DMS53 treated with DMSO at 0.1 percent for 48 hours (cell line): Measurements from ENCODE around the gene CD2AP.
"Not testable (repeated sequence)": the region's sequence is repeated elsewhere in the genome, so short reads cannot be mapped to it uniquely, and the experiment has no call there.

Experiments used
- DNase-seq: peaks from one replicate; lab custom pipeline; 2025; ENCODE audit not compliant: unreplicated experiment; lab: John Stamatoyannopoulos, UW

The CD2AP gene

DNA sequence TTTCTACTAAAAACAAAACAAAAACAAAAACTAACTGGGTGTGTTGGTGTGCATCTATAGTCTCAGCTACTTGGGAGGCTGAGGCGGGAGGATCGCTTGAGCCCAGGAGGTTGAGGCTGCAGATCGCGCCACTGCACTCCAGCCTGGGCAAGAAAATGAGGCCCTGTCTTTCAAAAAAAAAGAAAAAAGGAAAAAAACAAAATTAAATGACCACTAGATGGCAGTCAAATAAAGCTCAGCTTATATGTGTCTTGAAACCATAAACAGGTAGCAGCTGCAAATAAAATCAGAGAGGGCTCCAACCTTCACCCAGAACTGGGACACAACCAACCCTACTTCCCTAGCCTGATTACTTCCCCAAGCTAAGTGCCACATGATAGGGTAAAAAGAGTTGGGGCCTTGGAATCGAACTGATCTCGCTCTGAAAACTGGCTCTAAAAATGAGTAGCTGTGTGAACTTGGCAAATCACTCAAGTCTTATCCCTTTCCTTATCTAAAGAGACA lies 153.7 kb downstream of the CD2AP start:
- peak; percentile 73 for DNase-seq

DNA sequence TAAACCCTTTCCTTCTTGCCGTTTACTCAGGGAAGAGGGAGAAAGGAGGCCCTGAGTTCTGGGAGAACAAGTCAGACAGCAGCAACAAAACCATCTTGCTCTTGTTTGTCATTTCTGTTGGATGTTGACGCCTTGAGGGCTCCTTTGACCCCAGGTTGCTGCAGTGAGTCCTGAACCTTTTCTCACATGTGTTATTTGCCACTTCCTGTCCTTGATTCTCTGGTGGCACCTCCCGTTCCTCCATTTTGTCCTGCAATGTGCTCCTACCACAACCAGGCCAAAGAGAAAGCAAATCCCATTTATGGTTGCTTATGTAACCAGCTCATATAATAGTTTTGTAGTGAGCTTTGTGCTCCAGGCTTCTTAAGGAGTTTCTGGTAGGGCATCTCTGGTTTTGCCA lies 154.2 kb downstream of the CD2AP start:
- no peak for DNase-seq

DNA sequence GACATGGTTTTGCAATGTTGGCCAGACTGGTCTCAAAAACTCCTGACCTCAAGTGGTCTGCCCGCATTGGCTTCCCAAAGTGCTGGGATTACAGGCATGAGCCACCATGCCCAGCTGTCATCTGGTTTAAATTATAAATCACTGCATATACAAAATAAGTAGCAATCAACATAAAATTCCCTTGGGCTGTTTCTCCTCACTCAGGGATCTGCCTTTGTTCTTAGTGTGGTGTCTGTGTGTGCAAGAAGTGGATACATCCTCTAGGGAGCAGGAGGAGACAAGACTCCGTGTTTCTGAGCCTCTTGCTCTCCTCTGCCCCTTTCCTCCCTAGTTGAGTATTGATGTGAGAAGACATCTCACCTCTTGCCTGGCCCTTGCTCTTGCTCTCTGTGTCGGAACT lies 155.6 kb downstream of the CD2AP start:
- DNase-seq, result peak; percentile 29

DNA sequence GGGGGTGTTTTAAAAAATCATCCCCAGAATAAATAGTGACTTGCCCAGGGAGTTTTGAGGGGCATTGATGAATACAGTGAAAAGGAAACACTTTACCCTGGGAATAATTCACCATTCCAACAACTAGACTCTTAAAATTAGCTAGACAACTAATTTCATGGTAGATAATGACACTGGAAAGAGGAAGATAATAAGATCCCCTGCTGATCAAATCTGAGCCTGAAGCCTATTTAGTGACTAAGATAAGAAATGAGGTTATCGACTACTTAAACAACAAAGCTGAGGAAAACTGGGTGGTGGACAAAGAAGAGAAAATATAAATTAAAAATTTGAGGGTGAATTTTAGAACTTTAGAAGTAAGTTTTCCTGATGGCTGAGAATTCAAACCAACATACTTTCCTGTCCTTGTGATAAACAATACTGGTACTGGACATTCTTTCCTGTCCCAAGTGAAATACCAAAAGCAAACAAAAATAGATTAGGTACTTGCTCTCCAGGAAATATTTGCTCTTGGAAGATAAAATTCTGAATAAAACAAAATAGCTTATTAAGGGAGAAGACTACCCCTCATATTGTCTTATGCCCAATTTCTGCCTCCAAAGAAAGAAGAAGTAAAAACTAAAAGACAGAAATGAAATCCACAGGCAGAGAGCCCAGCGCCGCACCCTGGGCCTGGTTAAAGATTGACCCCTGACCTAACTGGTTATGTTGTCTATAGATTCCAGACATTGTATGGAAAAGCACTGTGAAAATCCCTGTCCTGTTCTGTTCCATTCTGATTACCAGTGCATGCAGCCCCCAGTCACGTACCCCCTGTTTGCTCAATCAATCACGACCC lies 156.8 kb downstream of the CD2AP start:
- no peak for DNase-seq

DNA sequence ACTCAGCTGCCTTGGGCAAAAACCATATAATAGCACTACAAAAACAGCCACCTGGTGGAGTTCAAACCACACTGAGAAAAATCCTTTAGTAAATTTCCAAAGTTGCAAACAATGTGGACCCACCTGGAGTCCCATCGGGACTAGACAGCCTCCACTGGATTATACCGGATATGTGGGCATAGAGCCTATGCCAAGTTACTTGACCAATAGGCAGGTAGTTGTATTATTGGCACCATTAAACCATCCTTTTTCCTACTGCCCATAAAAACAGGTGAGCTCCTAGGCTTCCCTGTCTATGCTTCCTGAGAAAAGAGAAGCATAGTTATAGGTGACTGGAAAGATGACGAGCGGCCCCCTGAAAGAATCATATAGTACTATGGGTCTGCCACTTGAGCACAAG lies 169.1 kb downstream of the CD2AP start:
- DNase-seq, result no peak

DNA sequence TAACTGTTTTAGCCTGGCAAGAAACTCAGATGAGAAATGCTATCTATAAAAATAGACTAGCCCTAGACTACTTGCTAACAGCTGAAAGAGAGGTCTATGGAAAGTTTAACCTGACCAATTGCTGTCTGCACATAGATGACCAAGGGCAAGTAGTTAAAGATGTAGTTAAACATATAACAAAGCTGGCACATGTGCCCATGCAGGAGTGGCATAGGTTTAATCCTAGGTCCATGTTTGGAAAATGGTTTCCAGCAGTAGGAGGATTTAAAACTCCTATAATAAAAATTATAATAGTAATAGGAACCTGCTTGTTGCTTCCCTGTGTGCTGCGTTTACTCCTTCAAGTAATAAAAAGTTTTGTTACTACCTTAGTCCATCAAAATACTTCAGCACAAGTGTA lies 169.6 kb downstream of the CD2AP start:
- DNase-seq, result no peak

DNA sequence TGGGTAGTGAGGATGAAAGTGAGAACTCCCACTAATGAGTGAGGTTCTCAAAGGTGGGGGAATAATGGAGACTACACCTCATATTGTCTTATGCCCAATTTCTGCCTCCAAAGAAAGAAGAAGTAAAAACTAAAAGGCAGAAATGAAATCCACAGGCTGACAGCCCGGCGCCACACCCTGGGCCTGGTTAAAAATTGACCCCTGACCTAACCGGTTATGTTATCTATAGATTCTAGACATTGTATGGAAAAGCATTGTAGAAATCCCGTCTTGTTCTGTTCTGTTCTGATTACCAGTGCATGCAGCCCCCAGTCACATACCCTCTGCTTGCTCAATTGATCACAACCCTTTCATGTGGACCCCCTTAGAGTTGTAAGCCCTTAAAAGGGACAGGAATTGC lies 170.0 kb downstream of the CD2AP start:
- DNase-seq, result not testable (repeated sequence)

DNA sequence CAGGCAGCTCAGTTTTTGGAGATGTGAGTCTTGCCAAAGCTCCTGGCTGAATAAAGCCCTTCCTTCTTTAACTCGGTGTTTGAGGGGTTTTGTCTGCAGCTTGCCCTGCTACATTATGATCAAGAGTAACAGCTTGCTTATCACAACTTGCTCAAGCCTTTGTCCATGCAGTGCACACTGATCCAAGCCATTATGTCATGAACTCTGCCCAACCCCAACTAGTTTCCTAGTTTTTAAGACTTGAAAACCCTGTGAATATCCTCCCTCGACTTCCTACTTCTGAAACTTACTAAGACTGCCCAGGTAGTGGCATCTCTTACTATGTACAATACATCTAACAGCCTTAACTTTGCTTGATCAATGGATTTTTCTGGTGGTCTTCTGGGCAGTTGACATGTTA lies 170.4 kb downstream of the CD2AP start:
- DNase-seq, result no peak

DNA sequence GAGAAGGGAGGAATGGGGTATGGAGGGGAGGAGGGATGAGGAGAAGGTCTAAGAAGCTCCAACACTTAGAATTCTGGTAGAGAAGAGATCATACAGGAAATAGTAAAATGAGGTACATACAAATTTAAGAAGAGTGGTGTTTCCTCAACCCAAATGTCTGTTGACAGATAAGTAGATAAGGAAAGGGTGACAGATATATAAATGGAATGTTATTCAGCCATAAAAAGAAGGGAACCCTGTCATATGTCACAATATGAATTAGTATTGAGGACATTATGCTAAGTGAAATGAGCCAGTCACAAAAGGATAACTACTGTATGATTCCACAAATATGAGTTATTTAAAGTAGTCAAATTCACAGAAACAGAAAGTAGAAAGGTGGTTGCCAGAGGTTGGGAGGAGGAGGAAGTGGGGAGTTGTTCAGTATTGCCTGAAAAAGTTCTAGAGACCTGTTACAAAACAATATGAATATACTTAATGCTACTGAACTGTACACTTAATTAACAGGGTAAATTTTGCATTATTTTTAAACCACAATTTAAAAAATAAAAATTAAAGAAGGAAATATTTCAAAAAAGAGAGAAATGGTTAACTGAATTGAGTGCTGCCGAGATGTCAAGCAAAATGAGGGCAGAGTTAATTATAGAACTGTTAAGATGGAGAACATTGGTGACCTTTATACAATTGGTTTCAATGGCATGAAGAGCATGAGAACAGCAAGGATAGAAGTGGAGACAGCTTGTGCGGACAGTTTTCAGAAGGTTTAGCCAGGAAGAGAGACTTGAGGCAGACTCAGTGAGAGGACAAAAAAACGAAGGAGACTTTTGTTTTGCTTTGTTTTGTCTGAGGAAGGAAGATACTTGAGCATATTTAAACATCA lies 173.2 kb downstream of the CD2AP start:
- no peak for DNase-seq

DNA sequence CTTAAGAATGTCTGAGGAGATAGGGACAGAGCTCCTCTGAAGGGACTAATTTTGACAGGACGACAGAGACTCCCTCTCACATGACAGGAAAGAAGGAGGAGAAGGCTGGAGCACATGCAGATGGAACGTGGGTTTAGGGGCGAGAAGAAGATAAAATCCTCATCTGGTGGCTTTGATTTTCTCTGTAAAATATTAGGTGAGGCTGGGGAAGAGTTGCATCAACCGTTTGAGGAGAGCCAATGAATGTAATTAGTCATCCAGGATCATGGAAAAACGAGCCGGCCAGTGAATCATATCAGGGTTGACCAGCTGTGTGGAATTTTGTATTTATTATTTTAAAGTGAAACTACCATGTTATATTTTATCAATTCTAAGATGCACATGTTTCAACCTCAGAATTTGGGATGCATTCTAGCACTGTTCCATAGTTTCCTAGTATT lies 173.9 kb downstream of the CD2AP start:
- DNase-seq, result no peak

DNA sequence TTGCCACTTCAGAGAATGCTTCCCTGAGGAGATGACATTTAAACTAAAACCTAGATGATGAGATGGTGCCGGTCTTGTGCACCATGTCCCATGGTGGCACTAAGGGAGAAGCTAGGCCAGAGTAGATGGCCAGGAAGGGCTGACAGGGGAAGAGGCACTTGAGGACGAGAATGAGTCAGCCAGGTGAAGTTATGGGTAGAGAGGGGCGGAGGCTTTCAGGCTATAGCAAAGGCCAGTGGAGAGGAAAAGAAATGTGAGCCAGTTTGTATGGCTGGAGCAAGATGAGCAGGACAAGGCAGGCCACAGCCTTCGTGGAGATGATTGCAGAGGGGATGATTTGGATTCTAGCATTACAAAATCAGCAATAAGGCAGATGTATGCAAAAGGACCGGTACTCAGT lies 176.1 kb downstream of the CD2AP start:
- peak; percentile 92 for DNase-seq

DNA sequence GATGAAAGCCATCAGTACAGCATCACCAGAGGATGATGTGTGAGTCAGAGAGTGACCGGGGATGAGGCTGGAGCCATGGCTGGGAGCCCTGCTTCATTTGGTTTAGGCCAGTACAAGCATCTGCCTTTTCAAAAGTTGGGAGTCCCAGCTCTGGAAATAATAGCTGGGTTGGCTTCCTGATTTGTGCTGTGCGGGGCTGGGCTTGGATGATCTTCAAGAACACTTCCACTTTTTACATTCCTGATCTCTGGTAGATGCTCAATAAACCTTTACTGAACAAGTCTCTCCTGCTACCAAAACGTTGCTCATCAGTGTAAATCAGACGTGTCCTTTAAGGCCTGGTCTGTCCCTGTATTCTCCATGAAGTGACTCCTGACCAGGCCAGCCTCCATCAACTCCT lies 176.7 kb downstream of the CD2AP start:
- DNase-seq, result no peak

DNA sequence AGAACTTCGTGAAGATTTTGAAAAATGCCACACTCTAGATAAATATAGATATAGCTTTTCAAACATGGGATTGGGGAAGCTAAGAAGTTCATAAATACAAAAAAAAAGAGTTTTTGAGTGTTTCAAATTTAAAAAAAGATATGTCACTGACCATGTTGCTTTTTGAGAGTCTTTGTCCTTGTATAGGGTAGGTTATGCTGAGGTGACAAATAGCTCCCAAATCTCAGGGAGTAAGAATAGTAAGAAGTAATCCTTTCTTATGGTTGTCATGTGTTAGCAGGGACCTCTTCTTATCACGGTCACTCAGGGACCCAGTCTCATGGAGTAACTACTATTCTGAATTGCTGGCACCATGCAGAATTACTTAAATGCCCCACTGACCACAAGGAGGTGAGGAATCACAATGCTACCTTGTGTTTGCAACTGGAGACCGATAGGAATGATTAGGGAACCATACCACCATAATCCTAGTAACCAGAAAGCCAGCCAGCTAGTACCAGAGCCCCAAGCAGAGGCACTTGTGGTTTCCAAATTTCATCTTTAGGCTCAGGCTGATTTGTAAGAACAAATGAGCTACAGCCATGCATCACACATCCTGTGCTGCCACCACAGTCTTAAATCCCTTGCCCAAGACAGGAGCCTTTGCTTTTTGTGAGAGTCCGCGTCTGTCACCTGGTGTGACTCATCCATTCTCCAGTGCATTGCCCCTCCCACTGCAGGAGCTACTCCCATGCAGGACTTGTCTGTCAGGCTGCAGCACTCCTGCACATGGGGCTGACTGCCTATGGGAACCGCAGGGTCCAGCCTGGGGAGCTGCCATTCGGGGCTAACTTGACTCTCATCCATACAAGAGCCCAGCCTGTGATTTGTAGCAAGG lies 178.4 kb downstream of the CD2AP start:
- DNase-seq, result peak; percentile 93

DNA sequence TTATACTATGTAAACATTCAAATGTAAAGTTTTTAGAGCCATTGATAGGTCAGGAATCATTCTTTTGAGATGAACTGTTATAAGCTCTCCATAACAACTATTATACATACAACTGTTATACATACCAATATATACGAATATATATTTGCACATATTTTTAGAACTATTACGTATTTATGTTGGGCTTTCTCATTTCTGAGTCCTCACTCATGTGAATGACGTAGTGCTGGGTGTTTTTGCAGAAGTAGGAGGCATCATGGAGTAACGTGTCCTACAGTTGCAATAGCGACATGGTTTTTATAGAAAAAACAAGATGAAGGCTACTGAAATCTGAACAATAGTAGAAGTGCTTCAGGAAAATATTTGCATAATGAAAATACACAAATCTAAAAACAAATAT lies 184.4 kb downstream of the CD2AP start:
- DNase-seq, result no peak

DNA sequence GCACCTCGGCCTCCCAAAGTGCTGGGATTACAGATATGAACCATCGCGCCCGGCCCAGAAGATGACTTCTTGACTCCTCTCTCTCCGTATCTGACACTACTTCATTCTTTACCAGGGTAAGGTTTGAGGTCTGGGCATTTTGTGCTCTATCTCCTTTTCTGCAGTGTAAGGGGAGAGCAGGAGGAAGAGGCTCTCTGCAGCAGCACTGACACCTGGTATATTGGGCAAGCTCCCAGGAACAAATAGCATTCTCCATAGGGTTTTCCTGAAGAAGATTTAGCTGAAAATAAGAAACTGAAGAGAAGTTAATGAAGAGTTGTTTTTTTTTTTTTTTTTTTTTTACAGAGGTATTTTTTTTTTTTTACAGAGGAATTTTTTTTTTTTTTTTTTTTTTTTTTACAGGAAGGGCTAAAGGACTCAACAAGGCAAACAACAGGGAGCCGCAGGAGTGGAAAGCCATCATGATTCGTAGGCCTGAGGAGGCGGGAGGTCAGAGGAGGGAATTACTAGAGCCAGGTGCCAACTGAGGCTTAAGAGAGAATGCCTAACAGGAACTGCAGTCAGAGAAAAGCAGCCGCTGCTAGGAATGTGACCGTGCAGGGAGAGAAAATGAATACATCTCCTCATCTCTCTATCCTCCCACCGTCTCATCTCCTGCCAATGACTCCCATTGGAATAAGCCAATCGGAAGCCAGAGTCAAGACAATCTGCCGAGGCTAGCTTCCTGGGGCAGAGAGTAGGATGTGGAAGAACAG lies 186.1 kb downstream of the CD2AP start:
- peak; percentile 90 for DNase-seq

DNA sequence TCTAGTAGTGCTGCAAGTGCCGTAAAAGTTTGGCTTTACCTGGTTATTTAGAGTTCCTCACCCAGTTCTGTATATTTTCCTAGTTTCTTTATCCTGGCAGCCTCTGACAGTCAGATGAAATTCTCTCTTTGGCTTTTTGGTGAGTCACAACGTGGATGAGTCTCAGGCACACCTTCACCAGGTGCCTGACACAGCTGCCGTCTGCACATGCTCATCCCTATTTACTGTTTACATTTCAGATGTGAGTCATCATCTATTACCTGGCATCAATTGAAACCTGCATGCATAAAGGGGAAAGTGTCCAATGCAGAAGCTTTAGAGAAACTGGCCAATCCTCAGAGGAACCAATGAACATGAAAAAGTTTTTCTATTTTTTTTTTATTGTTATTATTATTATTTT lies 187.5 kb downstream of the CD2AP start:
- DNase-seq, result peak; percentile 98

DNA sequence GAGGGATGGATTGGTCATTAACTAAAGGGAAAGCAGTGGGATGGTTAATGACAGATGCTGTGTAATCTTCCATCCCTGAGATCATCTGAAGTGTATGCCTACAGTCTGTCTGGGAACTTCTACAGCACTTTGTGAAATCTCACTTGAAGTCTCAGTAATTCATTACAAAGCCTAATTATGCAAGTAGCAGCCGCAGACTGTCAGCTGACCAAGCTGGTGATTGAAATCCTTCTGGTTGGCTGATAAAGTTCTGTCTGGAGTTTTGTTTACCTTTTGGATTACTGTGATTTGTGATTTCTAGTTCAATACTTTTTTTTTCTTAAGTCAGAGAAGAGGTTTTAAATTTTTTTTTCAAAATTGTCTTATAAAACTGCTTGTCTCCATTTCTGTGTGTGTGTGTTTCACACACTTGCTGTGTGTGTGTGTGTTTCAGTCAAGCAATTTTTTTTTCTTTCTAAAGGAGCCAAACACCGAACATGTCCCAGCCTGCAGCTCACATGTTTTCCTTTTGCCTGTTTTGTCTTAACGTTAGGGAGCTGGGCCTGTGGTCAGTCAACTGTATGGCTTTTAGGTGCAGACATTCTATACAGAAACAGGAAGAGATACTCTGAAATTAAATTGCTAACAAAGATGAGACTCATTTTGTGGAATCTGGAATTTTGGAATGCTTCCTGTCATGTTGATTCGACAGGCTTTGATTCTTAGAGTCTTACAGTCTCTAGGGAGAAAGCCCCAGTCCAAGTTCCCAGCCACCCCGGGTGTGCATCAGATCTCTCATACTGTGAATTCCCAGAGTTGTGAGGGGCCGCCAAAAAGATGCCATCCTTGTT lies 192.3 kb downstream of the CD2AP start:
- DNase-seq, result peak; percentile 21

DNA sequence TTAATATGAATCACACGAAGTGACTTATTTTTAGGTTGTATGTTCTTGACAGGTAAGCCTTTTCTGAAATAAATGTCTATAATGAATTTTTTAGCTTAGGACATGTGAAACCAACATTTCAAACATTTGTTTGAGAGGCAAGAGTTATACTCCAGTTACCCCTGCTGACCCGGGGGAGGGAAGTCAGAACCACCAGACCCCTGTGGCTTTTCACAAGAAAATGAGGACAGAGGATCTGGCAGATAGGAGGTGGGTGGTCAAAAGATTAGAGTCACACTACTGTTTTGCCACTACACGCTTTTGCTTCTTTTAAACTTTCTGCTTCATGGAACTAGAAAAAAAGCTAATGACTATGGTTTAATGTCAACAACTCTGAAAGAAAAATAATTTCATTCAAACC lies 193.3 kb downstream of the CD2AP start:
- no peak for DNase-seq

DNA sequence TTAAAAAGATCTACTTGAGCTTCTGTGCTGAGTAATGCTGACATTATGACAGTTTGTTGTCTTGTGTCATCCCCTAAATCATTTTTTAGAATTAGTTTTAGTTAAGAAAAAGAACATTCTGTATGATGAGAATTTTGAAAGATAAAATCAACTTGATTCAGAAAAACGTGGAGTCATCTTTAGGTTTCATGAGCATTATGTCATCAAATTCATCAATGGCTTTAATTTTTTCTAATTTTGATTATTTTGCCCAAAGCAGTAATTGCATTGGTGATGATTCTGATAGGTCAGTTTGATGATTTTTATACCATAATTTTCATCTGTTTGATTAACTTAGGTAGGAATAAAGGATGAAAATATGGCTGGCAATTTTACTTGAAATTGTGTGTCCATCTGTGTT lies 194.2 kb downstream of the CD2AP start:
- DNase-seq, result no peak
